GM12874 (cell line): ENCODE measurements around the gene ESRP2.

Experiments
- CTCF ChIP-seq: IDR thresholded peaks from 2 replicates; pipeline ENCODE4 v1.5.1; 2011; ENCODE audit warnings: low read depth, mild to moderate bottlenecking, control low read depth, low read length, moderate library complexity; ENCODE audit not compliant: insufficient read depth

ESRP2 gene

DNA sequence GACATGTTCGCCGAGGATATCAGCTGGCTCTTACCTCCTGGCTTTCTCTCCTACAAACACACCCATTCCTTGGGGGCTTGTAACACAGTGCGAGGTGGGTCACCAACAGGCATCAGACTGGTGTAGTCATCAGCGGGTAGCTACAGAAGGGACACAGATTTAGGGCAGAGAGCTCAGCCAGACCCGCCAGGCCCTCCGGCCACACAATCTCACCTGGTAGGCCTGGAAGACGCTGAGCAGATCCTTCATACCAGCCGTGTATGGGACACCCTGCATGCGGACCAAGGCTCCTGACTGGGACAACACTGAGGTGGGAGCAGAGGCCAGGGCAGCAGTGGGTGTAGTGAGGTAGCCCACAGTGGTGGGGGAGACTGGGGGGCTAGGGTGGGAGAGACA is 5.8 kb downstream of the ESRP2 start:
- TF ChIP-seq CTCF: no peak

DNA sequence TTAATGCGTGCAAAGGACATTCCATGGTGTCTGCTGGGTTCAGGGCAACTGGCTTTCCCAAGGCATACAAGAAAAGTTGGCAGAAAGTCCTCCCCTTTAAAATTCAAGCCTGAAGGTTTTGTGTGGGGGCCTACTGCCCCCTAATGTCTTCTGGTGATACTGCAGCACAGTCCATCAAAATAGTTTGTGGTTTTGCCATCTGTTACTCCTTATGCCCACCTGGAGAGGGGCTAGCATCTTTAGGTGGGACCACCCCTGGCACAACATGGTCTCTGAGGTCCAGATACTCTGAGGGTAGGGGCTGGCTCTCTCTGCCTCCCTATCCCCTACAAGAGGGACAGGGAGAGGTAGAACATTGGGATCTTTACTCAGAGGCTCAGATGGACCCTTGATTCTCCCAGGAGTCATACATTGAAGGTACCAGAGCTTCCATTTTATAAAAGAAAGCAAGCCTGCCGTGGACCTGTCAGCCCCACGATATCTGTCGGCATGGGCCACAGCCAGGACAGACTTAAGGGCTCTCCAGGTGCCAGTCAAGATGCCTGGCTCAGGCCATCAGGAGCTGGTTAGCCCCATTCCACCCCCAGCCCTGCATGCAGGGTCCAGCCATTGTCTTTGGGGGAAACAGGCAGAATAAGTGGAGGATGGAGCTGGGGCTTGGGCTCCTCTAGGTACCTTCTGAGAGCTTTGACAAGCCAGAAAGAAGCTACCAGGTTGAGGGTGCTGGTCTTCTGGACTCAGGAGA is 6.3 kb downstream of the ESRP2 start:
- TF ChIP-seq CTCF: peak; percentile 76

- TF ChIP-seq CTCF: no peak
Measured at GRCh38 chr16:68228652-68229051, 7.3 kb downstream of the ESRP2 start.

- TF ChIP-seq CTCF: no peak
Measured at GRCh38 chr16:68227850-68228553, 7.9 kb downstream of the ESRP2 start.

- no peak for TF ChIP-seq CTCF
Measured at GRCh38 chr16:68227183-68227793, 8.6 kb downstream of the ESRP2 start.

DNA sequence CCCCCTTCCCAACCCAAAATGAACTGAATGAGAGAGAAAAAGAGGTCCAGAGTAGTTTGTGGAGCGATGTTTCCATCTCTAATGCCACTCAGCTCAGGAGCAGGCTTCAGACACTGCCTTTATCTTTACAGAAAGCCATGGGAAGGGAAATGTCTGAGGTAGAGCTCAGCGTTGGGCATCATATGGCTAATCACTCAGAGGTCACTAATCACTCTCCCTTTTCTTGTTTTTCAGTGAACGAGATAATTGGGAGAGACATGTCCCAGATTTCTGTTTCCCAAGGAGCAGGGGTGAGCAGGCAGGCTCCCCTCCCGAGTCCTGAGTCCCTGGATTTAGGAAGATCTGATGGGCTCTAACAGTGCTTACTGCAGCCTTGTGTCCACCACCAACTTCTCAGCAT is 9.8 kb downstream of the ESRP2 start:
- no peak for TF ChIP-seq CTCF

GRCh38 chr16:68223072-68223471 is 12.9 kb downstream of the ESRP2 start:
- TF ChIP-seq CTCF: no peak
